Measurements from ENCODE around the gene SMAP1.

The SMAP1 gene

DNA sequence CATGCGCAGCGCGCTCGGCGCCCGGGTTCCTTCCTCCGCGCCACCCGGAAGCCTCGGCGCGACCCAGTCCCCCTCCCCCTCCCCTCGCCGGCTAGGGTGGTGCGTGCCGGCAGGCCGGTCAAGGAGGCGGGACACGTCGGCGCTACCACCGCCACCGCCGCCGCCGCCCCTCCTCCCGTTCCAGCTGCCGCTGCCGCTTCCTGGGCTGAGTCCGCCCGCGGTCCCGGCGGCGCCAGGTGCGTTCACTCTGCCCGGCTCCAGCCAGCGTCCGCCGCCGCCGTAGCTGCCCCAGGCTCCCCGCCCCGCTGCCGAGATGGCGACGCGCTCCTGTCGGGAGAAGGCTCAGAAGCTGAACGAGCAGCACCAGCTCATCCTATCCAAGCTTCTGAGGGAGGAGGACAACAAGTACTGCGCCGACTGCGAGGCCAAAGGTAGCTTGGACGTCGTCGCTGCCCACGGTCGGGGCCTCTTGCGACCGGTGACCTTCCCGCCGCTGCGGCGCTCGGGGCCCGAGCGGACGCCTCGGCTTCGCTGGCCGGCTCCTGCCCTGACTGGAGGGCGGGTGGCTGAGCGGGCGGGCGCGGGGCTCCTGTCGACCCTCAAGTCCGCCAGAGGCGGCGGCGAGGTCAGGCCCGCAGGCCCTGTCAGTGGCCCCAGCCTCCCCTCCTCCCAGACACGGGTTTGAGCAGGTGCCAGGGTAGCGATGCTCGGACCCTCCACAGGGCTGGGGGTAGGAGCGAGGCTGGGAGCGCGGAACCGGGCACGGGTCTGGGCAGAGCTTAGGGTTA is at the start of gene SMAP1:
Gene SMAP1 (plus strand): TSS at position 173 of the 788 bp plus-strand sequence. CDS start 141 bp downstream, at position 314.
- peak; percentile 63 for DNase-seq

DNA sequence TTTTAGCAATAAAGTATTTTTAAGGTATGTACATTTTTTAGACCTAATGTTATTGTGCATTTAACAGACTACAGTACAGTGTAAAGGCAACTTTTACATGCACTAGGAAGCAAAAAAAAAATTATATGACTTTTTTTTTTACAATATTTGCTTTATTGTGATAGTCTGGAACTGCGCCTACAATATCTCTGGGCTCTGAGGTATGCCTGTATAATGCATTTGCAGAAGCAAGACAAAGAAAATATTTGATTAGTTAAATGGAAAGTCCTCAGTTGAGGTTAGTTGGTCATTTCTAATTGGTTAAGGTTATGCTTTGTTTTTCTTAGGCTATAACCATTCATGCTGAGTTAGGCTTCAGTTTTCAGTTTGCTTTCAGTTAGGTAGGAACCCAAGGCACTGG is 46.9 kb upstream of the SMAP1 start:
- no peak for DNase-seq

DNA sequence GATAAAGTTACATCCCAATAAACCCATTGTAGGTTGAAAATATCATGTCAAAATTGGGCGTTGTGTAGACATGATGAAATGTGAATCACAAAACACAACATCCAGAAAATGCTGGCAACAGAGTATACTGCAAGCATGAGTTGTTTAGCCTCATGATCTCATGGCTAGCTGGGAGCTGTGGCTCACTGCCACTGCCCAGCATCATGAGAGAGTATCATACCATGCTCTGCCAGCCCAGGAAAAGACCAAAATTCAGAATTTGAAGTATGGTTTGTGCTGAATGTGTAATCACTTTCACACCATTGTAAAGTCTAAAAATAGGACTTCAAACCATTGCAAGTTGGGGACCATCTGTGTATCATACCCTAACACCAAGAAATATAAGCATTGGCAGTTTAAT is 45.2 kb upstream of the SMAP1 start:
- no peak for DNase-seq

DNA sequence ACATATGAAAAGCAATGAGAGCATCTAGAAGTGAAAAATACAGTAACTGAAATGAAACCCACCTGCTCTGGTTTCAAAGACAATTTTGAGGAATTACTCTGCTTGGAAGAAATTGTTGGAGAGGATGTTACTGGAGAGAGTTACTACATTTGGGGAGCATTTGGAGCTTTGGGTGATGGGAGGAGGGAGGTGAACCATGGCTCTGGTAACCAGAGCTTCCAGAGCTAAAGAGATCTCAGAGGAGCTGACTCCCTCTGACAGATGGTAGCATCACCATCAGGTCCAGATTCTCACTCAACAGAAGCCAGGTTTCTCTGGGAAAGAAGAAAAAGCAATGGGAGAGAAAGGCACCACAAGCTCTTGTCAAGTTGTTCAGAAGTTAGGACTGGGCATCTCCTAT is 42.2 kb upstream of the SMAP1 start:
- DNase-seq, result no peak

DNA sequence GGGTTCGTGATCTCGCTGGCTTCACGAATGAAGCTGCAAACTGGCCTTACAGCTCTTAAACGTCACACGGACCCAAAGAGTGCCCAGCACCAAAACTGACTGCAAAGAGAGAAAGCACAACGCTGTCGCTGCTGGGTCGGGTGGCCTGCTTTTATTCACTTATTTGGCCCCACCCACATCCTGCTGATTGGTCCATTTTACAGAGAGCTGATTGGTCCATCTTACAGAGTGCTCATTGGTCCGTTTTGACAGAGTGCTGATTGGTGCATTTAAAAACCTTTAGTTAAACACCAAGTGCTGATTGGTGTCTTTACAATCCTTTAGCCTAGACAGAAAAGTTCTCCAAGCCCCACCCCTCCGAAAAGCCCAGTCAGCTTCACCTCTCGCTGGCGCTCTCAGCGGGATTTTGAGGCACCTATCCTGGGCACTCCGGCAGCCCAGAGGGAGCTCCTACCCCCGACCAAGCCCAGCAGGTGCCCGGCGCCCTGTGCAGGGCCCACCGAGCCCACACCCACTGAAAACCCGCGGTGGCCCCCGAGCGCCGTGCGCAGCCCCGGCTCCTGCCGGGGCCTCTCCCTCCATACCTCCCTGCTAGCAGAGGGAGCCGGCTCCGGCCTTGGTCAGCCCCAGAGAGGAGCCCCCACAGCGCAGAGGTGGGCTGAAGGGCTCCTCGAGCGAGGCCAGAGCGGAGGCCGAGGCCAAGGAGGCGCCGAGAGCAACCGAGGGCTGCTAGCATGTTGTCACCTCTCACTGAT is 40.0 kb upstream of the SMAP1 start:
- DNase-seq, result no peak

DNA sequence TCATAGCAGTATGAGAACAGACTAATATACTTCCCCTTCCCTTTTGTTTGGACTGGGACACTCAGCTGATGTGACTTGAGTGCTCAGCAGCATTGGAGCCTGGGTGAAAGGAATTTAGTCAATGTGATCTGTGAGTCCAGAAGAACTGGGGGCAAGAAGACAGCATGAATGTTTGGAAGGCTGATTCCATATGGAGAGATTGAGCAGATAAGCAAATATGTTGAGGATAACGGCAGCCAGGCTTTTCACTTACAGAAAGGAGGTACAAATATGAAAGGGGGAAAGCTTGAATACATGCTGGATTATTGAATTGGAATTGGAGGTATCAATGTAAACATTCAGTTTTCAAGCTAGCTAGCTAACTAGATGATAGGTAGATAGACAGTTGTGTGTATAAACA is 37.8 kb upstream of the SMAP1 start:
- DNase-seq, result no peak

DNA sequence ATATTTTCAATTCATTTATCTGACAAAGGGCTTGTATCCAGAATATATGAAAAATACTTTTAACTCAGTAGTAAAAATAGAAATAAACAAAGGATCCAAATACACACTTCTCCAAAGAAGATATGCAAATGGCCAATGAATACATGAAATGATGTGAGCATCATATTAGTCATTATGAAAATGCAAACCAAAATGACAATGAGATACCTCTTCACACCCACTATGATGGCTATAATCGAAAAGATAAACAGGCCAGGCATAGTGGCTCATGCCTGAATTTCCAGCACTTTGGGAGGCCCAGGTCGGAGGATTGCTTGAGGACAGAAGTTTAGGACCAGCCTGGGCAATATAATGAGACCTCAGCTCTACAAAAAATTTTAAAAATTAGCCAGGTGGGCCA is 33.8 kb upstream of the SMAP1 start:
- DNase-seq, result no peak

DNA sequence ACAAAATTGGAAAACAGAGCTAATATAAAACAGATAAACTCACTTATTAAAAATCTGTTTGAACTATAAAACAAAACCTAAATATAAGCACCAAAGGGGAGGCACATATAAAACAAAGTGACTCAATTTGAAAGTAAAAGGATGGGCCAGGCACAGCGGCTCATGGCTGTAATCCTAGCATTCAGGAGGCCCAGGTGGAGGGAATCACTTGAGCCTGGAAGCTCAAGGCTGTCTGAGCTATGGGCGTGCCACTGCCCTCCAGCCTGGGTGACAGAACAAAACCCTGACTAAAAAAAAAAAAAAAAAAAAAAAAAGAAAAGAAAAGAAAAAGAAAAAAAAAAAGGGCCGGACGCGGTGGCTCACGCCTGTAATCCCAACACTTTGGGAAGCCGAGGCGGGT is 31.1 kb upstream of the SMAP1 start:
- no peak for DNase-seq

DNA sequence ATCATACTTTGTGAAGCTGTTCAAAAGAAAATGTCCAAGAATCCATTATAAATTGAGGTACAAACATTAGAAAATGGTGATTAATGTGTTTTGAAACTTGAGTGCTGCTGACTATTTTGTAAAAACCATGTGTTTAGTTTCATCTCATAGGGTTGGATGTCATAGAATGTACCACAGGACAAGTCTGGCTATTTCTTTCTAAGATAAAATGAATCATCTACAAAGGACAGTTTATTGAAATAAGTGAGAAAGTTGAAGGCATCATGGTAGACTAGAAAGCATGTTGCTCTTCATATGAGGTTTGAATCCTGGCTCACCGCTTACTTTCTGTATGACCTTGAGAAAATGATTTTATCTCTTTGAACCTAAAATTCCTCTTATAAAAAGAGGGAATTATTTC is 29.2 kb upstream of the SMAP1 start:
- DNase-seq, result no peak

DNA sequence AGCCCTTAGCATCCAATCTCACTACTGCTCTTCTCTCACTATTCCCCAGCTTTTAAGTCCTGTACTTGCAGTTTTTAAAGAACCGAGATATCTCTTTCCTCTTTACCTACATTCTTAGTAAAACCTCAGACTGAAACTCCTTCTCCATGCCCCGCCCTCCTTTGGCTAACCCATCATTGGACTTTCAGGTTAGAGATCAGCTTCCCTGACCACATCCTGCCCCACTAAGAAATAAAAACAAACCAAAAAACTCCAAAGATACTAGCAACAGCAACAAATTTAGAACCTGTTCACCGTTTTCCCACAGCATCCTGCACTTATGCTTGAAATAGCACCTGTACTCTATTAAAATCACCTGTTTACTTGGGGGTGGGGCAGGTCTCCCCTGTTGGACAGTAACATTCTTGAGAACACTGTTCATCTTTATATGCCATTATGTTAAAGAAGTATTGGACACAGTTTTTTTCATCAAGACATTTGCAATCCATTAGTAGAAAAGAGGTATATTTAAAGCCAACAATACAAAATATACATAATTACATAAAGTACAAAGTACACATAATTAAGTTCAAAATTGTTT is 16.3 kb upstream of the SMAP1 start:
- DNase-seq, result no peak

DNA sequence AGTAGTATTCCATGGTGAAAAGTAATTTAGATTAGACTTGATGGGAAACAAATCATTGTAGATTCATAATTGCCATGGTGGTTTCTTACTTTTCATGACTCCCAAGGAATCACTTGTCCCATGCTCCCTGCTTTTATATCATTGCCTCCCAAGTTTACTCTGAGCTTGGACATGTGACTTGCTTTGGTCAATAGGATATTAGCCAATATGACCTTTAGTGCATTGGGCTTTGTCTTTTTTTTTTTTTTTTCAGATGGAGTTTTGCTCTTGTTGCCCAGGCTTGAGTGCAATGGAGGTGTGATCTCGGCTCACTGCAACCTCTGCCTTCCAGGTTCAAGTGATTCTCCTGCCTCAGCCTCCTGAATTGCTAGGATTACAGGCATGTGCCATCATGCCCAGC is 15.5 kb upstream of the SMAP1 start:
- DNase-seq, result no peak

DNA sequence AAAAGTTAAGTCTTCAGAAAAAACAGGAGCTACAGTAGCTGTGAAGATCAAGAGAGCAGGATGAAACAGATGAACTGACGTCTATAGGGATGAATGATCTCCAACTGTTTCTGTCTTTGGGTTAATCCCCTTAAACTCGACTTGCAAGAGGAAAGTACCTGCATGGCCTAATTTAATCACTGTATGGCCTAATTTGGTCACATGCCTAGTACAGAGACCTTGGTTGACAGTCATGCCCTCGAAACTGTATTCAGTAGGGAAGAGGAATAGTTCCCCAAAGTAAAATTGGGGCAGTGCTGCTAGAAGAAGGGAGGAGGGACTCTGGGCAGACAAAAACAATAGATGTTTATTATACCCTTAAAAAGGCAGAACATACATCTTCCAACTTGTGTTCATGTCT is 10.0 kb upstream of the SMAP1 start:
- no peak for DNase-seq

DNA sequence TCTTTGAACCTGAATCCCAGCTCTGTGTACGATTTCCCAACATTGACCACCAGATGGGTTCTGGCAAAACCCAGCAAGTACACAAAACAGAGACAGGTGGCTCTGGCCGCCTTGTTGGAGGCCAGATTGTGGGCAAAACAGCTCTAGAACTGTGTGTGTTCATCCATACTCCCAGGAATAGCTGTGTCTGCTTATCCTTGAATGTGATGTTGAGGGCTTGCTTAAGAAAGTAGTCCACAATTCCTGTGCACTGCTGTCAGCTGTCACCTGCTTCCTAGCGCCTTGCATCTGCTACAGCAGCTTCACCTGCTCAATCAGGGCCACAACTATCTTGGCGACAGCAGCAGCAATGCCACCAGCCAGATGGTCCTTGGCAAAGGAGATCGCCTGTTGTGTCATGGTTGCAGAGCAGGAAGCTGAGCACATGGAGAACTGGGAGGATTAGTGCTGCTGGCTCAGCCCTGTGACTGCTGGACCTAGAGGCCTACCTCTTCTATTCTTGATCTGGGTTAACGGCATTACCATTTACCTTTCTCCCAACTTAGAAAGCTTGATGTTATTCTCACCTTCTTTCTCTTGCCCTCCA is 3.7 kb upstream of the SMAP1 start:
- no peak for DNase-seq

DNA sequence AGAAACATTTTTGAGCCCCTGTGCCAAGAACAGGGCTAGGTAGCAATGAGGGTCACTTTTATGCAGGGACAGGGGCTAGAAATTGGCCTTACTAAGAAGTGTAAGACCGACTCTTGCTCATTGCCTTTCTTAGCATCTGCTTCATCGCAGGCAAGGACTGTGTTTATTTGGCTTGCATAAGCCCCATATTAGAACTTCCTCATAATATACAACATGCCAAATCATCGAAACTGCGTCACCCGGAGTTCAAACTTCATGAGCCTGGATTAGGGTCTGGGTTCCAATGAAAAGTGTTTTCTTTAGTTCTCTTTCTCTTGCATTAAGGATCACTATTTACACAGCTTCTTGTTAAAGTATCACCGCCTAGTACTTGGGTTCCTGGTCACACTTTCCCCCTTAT is 977 bp upstream of the SMAP1 start:
- DNase-seq, result no peak

DNA sequence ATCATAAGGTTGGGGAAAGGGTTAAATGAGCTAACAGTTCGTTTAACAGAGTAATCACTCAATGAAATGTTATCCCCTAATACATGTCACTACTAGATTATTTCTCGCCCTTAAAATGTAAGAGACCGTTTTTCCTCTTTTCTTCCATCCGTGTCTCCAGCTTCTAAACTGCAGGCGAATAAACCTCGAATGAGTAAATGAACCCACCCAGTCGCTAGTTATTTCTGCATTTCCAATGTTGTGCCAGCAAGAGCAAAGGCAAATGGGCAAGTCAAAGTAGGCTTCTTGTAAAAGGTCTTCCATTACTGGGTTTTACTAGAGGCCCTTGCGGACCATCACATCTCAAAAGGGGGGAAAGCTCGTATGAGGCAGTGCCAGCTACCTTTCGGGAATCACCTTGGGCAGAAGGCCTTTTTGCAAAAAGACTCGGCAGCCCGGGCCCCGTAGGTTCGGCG is 400 bp upstream of the SMAP1 start:
- DNase-seq, result peak; percentile 63

DNA sequence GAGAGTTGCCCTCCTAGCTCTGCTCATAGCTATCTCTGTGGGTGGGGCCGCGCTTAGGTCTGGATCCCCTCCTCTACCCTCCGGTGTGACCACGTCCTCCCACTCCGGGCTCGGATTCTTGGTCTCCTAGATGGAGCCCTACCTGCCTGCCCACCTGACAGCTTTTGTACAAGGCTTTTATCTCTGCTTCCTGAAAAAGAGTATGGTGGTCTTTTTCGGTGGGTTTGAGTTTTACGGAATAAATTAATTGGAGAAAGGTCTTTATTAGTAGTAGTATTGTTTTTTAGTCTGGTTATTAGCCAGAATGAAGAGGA is 773 bp downstream of the SMAP1 start:
- no peak for DNase-seq

DNA sequence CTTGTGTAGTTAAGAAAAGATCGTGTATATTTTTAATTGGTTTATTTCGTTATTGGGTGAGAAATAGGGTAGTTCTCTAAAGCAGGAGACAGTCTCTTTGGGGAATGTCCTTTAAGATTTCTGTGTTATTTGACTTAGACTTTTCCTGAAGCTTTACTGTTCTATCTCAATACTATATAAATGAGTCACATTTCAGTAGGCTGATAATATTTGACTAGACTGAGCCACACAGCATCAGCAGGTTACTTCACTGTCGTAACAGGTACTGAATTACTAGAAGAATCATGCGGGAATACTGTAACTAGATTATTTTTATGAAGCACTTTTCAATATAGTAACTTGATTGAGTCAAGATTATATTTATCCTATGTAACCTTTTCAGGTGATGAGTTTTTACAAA is 1.4 kb downstream of the SMAP1 start:
- no peak for DNase-seq

DNA sequence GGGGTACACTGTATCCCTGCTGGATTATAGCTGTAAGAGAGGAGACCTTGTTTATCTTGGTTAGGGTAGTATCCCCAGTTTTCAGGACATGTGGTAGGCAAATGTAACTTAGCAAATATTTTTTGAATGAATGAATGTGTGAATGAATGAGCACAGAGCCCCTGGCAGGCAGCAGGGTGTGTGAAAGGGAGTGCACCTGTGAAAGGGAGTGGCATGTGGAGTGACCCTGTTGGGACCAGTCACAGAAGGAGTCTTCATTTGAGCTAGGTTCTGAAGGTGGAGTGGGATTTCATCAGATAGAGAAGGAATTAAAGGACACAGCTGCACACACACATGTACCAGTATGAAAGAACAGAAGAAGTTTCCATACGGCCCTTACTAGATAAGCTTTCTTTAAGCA is 4.9 kb downstream of the SMAP1 start:
- DNase-seq, result no peak

DNA sequence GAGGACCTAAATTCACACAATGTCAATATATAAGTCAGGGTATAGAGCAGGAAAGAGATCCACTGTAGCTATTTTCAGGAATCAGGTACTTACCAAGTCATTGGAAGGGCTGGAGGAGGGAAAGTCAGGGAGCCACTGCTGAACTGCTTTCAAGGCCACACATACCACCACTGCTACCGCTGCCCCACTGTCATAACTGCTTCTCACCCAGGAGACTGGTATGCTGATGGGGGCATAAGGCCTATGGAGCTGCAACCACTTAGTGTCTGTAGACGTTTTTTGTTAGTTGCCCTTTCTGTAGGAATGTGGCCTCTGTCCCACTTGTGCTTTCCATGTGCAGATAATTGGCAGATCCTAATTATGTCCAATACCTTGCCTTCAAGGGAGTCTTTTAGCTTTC is 5.4 kb downstream of the SMAP1 start:
- DNase-seq, result no peak

DNA sequence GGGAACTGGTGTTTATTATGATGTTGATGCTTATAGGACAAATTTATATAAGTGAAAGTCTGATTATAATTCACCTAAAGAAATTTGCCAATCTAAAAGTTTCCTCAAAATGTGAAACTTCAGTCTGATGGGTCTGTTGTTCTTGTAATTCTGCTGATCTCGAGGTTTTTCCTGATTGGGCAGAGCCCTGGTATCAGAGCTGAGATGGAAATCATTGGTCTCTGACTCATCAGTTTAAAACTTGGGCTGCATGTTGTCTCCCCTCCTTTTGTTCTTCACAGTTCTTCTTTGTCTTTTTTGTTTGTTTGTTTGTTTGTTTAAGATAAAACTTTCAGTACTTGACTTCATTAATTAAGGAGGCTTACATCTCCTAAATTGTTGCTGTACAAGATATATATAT is 5.9 kb downstream of the SMAP1 start:
- no peak for DNase-seq

DNA sequence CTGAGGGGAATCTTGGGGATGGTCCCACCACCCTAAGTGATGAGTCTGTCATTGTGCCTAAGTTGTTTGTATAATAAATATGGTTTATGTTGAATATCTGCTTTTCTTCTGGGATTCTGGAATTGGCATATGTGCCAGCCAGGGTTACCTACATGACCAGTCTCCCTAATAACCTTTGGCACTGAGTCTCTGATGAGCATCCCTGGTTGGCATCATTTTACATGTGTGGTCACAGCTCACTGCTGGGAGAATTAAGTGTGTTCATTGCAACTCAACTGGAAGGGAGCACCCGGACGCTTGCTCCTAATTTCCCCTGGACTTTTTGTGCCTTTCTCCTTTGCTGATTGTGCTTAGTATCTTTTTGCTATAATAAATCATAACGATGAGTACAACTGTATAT is 8.1 kb downstream of the SMAP1 start:
- no peak for DNase-seq

DNA sequence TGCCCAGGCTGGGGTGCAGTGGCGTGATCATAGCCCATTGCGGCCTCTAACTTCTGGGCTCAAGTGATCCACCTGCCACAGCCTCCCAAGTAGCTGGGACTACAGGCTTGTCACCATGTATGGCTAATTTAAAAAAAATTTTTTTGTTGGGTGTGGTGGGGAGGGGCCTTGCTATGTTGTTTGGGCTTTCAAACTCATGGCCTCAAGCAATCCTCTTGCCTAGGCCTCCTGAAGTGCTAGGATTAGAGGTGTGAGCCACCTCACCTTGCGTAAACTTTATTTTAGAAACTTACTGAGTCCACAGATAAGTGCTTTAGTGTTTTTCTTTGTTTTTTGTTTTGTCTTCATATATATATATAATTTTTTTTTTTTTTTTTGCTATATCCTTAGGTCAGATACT is 9.1 kb downstream of the SMAP1 start:
- DNase-seq, result no peak

DNA sequence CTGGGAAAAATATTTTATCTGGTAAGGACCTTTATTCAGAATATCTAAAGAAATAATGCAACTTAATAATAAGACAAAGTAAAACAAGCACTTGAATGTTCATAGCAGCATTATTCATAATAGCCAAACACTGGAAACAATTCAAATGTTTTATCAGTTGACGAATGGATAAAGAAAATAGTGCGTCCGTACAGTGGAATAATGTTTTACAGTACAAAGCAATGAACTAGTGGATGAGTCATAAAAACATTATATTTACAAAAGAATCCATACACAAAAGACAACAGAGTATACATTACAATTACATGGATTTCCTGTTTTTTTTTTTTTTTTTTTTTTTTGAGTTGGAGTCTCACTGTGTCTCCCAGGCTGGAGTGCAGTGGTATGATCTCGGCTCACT is 12.7 kb downstream of the SMAP1 start:
- DNase-seq, result no peak

Data from NCI-H2029 treated with DMSO at 0.1 percent for 48 hours (cell line).